GM21360 (cell line): ENCODE data around the gene POFUT2.

Experiments used
- ATAC-seq: cut with Tn5 transposase; IDR thresholded peaks from one replicate; pipeline ENCODE4 v1.9.1; 2021; ENCODE audit warnings: mild to moderate bottlenecking, moderate library complexity; ENCODE audit not compliant: unreplicated experiment

The POFUT2 gene

DNA sequence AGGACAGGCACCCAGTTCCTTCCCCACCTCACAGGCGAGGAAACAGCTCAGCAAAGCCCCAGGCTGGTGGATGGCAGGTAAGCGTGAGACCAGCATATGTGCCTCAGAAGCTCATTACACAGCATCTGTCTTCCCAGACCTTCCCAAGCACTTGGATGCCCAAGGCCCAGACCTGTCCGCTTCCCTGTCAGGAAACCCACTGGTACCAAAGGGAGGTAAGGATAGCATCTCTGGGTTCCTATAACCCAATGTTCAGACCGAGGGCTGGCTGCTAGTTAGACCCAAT is 3.3 kb downstream of the POFUT2 start:
- ATAC-seq, result no peak

DNA sequence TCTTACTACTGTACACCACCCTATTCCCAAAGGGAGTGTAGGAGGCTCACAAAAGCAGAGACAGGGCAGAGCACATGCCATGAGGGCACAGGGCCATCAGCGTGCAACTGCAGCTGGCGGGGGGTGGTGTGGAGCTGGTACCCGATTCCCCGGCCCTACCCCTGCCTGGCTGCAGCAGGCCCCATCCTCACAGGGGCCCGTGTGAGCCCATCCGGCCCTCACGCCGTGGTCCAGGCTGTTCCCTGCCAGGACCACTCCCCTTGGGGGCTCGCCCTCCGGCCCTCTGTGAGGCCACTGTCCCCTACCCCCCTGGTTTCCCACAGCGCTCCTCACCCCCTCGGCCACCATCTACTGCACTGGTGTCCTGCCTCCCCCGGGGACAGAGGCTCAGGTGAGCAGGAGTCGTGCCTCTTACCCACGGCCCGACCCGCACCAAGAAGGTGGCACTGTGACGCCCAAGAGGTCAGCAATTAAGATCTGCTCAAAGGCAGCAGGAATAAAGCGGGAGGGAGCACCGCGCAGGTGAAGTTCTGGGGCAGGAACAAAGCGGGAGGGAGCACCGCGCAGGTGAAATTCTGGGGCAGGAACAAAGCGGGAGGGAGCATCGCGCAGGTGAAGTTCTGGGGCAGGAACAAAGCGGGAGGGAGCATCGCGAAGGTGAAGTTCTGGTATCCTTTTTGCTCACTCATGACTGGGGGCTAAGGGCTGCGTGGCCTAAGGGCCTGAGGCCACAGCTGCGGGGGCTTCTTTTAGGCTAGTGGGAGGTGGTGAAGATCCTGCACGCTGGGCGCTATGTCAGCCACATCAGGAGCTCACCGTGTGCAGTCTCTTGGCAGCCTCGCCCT is 3.9 kb downstream of the POFUT2 start:
- ATAC-seq, result no peak

DNA sequence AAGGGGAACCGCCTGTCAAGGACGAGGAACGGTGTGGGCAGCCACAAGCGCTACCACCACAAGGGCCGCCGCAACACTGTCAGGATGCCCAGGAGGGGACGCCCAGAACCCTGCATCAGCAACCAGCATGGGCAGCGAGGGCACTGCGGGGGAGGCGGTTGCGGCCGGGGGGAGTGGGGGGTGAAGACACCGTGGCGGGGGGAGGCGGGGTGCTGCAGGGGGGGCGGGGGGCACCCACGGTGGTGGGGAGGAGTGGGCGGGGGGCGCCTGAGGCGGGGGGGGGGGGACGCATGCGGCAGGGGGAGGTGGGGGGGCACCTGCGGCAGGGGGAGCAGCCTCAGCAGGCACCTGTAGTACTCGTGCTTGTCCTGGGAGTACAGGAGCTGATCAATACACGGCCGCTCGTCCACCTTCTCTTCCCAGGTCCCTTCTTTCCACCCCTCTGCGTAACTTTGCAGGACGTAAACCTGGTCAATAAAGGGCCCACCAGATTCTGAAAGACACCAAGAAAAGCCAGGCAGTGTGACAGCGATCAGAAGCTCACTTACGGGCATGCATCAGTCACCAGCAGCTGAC is 4.6 kb downstream of the POFUT2 start:
- no peak for ATAC-seq

DNA sequence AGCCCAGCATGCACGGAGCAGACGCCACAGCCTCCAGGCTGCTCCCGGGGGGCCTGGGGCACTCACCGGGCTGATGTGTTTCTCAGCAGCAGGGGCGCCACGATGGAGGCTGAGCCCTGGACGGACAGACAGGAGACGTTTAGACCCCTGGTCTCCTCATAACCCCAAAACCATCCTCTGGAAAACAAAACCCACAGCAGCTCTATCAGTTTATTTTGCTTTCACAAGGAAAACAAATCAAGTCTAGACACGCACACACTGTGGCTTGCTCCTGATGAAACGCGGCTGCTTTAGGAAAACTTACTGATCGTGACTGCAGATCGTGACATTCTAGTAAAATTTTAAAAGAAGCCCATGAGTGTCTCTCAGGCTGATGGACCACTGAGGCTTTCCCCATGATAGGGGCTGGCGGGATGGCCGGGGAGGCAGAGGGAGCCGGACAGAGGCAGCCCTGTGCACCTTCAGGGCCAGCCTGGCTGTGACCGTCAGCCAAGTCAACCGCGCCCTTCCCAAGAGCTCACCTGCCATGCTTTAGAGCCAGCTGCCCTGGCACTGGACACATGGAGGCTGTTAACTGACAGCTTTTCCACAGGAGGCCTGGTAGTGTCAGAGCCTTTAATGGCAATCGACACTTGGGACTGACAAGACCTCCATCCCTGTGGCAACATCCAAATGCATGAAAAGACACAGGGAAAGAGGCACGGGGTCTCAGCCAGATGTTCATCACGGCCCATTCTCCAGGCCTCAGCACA is 5.2 kb downstream of the POFUT2 start:
- no peak for ATAC-seq

DNA sequence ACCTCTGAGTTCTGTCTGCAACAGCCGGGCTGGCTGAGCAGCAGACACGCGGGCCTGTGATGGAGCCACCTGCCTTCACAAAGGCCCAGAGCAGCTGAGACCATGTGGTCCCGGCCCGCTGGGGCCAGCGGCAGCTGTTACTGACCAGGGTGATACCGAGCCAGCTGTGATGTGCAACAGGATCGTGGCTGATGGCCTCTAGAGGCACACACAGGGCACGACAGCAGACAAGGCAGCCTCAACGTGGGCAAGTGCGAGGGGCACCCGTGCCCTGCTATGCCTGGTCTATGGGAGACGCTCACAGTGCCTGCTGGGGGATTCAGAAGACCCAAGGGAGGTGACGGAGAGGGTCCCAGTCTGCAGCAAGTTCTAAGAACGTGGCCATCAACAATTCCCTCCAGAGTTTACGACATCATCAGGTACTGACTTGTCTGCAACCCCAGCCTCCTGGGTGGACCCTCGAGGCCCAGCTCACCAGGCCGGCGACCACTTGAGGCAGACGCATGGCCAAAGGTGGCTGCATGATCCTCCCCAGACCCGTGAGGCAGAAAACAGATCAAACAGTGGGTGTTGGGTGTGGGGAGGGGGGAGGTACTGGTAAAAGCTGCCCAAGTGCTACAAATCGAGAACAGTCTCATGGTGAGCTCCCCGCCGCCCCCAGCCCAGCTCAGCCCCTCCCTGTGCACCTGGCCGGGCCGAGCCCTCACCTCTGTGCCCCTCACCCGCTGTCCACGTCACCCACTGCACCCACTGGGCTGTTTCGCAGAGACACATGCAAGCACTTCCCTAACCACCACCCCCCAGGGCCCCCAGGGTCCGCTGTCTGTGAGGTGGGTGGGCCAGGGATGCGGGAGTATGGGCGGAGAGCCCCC is 6.0 kb downstream of the POFUT2 start:
- no peak for ATAC-seq

DNA sequence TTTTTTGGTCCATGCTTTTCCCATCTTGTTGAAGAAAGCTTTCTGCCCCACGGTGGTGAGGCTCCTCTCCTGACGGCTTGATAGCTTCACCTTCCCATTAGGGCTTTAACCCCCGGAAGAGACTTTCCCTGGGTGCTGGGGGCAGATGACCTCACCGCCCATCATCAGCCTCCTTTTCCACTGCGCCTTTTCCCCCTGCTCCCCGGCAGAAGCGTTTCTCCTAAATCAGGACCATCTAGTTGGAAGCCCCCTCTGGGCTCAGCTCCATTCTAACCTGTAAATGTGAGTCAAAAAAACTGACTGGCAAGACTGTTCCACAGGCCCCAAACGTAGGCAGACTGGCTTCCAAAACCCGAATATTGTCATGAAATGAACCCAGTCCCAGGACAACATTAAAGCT is 6.7 kb downstream of the POFUT2 start:
- no peak for ATAC-seq

DNA sequence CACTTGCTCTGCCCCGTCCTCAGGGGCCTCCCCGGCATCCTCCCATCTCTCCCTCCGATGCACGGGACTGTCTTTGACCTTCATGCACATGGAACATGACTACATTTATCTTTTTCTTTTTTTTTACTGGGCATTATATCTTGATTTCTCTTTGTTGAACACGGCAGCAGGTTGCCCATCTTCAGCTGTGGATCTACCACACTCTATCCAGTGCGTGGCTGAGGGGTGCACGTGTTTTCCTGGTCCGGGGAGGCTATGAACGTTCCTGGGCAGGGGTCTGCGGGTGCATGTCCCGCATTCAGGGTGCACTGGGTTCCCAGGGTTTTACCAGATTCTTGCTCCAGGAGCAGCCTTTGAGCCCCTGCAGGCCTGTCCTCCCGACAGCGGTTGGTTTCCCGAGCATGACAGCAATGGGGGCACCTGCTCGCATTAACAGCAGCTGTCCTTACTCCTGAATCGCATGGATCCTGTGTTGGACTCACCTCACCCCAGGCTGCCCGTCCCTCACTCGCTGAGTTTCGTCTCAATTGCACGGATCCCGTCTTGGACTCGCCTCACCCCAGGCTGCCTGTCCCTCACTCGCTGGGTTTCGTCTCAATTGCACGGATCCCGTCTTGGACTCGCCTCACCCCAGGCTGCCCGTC is 7.4 kb downstream of the POFUT2 start:
- no peak for ATAC-seq

DNA sequence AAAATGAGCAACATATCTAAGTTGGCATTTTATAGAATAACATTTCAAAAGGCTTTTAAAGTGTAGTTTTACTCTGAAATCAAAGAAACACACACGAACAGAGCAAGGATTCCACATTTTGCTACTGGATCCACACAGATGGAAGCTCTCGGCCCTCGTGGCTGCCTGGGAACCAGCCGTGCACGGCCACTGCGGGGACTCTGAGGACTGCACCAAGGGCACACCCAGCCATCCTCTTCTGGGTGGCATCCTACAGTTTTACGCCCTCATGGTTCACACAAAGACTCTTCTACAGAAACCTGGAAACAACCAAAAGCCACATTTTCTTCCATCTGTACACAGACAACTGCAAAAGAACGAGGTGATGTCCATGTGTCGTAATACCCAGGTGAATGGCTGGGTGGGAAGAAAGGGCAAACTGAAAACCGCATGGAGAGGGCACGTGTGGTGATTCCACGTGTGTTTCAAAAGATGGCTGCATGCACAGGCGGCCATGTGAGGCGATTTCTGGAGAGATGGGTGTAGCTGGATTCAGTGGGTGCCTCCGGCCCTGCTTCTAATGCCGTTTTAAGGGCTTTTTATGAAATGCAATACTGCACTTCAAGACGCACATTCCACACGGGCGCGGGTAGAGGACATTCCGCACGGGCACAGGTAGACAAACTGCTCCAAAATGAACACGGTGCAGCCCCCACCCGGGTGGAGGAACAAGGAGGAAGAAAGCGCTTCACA is 8.1 kb downstream of the POFUT2 start:
- ATAC-seq, result no peak

DNA sequence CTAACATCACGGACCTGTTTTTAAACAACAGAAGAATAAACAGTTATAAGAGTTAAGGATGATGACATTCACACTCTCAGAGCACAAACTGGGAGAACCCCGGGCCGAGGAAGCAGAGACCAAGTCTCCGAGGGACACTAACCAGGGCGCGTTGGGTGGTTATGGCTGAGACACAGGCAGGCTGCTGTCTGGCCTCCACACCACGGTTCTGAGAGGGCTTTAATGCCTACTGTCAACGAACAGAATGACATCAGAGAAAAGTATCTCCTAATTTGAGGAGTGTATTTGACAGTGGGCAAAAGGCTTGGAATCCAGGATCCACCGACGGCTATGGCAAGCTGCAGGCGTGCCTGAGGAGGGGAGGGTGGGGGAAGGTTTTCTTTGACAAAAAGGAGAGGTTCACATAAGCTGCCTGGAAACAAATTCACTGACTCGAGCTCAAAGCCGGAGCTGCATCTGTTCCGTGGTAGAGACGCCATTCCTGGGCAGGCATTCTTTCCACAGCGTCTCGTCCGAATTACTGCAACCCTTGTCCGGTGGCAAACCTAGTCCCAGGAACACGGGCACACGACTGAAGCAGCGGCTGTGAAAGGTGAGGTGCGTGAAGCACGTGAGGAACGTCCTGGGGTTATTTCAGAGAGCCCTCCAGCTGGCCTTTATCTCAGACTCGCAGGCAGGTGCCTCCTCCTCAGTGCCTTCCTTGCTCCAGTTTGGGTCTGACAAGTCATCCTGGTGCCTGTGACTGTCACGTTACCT is 9.4 kb downstream of the POFUT2 start:
- ATAC-seq, result no peak

DNA sequence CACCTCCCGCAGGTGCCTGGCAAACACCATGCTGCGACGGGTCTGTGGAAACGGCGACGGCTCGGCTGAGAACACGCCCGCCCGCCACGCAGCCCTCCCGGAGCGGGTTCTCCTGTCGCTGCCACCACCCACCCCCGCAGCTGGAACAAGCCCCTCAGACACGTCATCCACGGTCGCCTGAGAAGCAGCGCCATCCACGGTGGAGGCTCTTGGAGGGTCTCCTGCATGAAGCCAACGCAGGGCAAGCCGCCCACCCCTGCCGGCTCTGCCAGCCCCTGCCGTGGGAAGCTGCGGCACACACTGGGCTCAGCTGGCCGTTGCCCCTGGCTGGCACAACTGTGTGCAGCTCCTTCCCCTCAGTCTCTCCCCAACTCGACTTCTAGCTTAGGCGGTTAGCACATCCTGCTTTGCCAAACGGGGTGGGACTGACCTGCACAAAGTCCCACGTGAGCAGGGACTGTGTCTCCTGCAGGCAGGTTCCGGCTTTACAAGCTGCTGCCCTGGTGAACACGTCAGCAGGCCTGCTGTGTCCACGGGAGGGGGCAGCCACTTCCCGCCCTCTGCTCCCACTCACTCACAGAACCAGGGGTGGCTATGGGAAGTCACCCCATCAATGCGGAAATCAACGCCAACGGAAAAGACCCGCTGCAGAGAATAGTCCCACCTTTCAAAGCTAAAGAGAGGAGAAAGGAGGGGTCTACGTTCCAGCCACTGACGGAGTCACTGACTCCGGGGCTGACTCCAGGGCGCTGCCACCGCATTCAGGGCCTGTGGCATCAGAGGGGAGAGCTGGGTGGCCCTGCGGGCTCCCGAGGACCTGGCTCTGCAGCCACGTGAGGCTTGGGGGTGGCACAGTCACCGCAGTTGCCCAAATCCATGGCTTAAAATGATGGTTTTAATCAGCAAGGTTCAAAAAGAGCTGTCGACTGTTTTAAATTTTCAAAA is 10.3 kb downstream of the POFUT2 start:
- ATAC-seq, result no peak

DNA sequence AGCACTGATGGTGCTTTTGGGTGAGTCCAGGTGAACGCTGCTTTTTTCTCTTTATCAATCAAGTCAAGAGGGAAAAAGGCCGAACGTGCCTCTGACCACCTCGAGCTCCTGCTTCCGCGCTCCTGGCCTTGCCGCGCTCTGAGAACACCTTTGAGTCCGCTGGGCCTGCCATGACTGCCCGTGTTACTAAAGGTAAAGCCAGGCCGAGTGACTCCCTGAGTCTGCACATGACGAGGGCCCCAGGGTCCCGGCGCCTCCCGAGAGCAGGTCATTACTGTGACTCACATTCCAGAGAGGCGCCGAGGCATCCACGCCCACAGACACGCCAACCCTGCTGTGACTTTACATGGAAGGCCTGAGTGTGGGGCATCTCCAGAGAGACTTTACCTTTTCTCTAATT is 11.1 kb downstream of the POFUT2 start:
- ATAC-seq, result no peak

DNA sequence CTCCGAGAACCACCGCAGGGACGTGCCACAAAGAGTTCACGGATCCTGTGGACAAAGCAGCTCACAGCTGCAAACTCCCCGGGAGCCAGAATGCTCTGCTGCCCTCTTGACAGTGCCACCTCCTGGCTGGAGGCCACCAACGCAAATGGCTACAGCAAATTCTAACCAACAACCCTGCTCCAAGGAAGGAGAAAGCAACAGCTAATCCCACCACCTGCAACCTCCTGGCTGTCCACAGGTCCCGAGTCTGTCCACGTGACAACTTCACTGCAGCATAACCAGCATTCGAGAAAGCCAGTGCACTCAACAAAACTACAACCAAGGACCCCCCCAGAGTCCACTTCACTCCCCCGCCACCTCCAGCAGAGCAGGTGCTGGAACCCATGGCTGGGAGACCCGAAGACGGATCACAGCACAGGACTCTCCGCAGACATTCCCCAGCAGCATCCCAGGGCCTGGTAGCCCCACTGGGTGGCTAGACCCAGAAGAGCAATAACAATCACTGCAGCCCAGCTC is 17.3 kb downstream of the POFUT2 start:
- no peak for ATAC-seq

DNA sequence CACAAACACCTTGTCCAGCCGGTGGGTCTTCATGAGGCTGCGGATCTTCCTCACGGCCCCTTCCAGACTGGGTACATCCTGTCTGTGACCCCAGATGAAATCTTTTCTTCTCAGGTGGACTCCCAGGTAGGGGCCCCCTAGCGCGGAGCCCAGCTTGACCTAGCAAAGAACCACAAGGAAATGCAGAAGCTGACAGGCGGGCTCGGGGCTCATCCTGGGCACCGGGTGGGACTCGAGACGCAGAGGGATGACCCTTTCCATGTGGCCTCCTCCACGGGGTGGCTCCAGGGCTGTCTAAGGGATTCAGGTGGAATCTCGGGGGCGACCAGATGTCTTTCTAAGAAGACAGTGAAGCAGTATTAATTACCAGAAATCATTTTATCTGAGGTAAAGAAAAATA is 17.8 kb downstream of the POFUT2 start:
- no peak for ATAC-seq

DNA sequence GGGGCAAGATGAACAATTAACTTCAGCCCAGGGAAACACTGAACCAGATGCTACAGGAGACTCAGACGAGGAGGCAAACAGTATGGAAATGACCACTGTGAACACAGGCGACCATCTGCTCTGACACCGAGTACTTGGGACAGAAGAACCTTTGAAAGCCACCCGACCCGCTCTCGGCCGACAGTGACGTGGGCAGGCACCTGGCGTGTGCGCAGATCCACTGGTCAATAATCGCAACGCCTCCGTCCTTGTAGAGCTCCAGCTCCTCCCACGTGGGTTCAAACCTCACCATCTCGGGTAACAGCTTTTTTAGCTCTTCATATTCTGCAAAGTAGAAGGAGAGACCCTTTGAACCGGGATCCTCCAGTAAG is 20.3 kb downstream of the POFUT2 start:
- no peak for ATAC-seq

DNA sequence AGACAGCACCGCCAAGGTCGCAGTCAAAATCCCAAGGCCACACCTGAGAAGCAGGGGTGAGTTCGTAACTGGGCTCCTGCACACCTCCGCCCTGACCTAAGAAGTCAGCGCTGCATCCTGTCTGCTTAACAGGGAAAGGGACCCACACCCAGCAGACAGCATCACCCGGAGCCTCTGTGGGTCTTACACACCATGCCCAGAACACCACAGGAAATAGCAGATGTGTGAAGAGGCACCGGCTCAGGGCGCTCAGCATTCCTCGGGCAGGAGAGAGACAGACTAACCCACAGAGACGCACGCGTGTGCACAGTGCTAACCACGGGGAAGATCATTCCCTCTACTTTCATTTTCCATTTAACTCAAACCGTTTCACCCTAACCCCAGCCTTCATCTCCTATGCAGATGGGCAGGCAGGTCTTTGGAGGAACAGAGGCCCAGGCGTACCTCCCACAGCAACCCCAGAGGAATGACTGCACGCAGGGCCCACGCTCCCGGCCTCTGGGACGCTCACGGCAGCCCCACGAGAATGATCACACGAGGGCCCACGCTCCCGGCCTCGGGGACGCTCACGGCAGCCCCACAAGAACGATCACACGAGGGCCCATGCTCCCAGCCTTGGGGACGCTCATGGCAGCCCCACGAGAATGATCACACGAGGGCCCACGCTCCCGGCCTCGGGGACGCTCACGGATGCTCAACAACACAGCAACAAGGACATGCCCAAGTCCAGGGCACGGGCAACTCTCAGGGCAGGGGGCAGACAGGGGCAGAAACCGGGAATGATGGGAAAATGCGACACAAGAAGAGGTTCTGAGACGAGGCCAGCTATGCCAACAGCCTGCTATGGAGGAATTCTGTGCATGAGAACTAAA is 20.9 kb downstream of the POFUT2 start:
- ATAC-seq, result no peak

DNA sequence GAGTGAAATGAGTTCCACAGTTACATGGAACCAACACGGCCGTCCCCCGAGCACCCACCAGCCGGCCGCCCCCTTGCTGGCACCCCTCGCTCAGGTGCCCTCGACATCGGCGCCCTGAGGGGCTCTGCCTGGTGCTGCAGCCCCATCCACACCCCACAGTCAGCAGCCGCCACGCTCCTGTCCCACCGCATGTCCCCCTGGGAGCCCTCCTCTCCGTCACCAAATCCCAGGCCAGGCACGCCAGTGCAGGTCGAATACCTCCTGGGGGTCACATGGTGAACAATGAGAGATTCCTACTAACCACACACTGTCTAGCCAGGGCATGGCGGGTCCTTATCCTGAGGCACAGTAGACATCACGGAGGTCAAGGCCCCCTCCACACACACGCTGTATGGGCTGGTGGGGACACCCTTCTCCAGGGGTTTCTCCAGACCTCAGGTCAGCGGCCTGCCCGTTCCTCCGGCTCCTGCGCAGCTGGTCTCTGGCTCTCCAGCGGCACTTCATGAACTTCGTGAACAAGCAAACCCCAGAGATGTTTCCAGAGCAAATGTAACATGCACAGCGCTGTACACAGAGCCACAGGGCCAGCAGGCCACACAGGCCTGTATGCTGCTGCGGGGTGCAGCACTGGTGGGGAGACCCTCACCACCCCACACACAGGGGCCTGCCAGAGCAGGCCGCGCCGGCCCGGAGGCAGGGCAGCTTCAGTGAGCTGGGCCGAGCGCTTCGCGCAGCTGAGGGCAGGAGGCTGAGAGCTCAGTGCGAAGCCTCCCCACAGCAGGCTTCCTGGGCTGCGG is 21.8 kb downstream of the POFUT2 start:
- ATAC-seq, result no peak
